ENCODE measurements around the gene TEX11.
"Not testable (repeated sequence)": the region's sequence is repeated elsewhere in the genome, so short reads cannot be mapped to it uniquely, and the experiment has no call there.

Gene TEX11

DNA sequence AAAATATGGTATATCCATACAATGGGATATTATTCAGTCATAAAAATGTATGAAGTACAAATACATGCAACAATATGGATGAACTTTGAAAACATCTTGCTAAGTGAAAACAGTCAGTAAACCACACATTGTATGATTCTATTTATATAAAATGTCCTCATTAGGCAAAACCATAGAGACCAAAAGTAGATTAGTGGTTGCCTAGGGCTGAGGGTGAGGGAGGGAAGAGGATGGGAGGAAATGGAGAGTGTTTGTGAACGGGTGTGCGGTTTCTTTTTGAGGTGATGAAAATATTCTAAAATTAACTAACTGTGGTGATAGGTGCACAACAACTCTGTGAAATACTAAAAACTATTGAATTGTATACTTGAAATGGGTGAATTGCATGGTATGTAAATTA, 29.6 kb downstream of the TEX11 start:
- POLR2A ChIA-PET: no interaction called here
- CTCF ChIA-PET: no interaction called here
- H3K4me1 ChIP-seq (ENCODE audit: control insufficient read depth, insufficient read depth, low read length): no peaks in the 10 kb centered on the region
- no peak overlapping the region for H3K27ac ChIP-seq (ENCODE audit: extremely low read depth, low read depth, low read length)
- no peak for TF ChIP-seq KLF17 (tag by site-specific recombination; IDR thresholded peaks at IDR 0.05)
- TF ChIP-seq OVOL3 (tag by site-specific recombination; IDR thresholded peaks at IDR 0.05): no peak
- no peak for TF ChIP-seq ZNF350 (tag by site-specific recombination; IDR thresholded peaks at IDR 0.05)
- TF ChIP-seq ZNF169 (tag by site-specific recombination; IDR thresholded peaks at IDR 0.05): no peak
- no peak for TF ChIP-seq TRIM28 (IDR thresholded peaks at IDR 0.05; ENCODE audit: borderline replicate concordance, low read length)
- TF ChIP-seq ZNF26 (tag by site-specific recombination; IDR thresholded peaks at IDR 0.05): no peak
- no peak for TF ChIP-seq KLF16 (tag by site-specific recombination; IDR thresholded peaks at IDR 0.05)
- TF ChIP-seq ZNF433 (tag by site-specific recombination; IDR thresholded peaks at IDR 0.05; ENCODE audit: low read depth): no peak
- no peak for TF ChIP-seq ZNF514 (tag by site-specific recombination; IDR thresholded peaks at IDR 0.05)
- no peak overlapping the region for H3K4me3 ChIP-seq (ENCODE audit: low read depth, low read length)
- H3K36me3 ChIP-seq (ENCODE audit: control insufficient read depth in 2 of 2, insufficient read depth in 1 of 2, low read length in 2 of 2): no peaks in the 10 kb centered on the region
- no peaks in the 10 kb centered on the region for H3K9me3 ChIP-seq (ENCODE audit: control insufficient read depth, insufficient read depth, low read depth, low read length)

- CTCF ChIA-PET: interaction anchor here (0.5 to 0.6 kb wide), 2 partner anchors 21 to 661 kb away, joined by 3 read pairs; no protein-coding TSS in a partner anchor
- Histone ChIP-seq H3K9me3 (ENCODE audit: control insufficient read depth, insufficient read depth, low read depth, low read length) (no peaks in the 10 kb centered on the region), H3K4me3 (ENCODE audit: low read depth, low read length) (no peak overlapping the region), H3K36me3 (ENCODE audit: control insufficient read depth in 2 of 2, insufficient read depth in 1 of 2, low read length in 2 of 2) (no peaks in the 10 kb centered on the region), H3K27ac (ENCODE audit: extremely low read depth, low read depth, low read length) (no peak overlapping the region), H3K4me1 (ENCODE audit: control insufficient read depth, insufficient read depth, low read length) (no peaks in the 10 kb centered on the region)
- POLR2A ChIA-PET: no interaction called here
- TF ChIP-seq ZNF350 (tag by site-specific recombination; IDR thresholded peaks at IDR 0.05): no peak
- TF ChIP-seq, protein P1, sequence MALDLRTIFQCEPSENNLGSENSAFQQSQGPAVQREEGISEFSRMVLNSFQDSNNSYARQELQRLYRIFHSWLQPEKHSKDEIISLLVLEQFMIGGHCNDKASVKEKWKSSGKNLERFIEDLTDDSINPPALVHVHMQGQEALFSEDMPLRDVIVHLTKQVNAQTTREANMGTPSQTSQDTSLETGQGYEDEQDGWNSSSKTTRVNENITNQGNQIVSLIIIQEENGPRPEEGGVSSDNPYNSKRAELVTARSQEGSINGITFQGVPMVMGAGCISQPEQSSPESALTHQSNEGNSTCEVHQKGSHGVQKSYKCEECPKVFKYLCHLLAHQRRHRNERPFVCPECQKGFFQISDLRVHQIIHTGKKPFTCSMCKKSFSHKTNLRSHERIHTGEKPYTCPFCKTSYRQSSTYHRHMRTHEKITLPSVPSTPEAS (tag by site-specific recombination; IDR thresholded peaks at IDR 0.05): no peak
Observed at GRCh38 chrX:70852294-70852693, 56.2 kb downstream of the TEX11 start.

- H3K9me3 ChIP-seq (ENCODE audit: control insufficient read depth, insufficient read depth, low read depth, low read length); H3K4me3 ChIP-seq (ENCODE audit: low read depth, low read length); POLR2A ChIA-PET; CTCF ChIA-PET; H3K27ac ChIP-seq (ENCODE audit: extremely low read depth, low read depth, low read length); H3K4me1 ChIP-seq (ENCODE audit: control insufficient read depth, insufficient read depth, low read length); H3K36me3 ChIP-seq (ENCODE audit: control insufficient read depth in 2 of 2, insufficient read depth in 1 of 2, low read length in 2 of 2): not testable (repeated sequence)
- TF ChIP-seq ZNF146 (tag by site-specific recombination; IDR thresholded peaks at IDR 0.05) (peak; percentile 90), ZNF280D (tag by site-specific recombination; IDR thresholded peaks at IDR 0.05) (peak; percentile 88)
Observed at GRCh38 chrX:70844081-70844480, 64.4 kb downstream of the TEX11 start.

DNA sequence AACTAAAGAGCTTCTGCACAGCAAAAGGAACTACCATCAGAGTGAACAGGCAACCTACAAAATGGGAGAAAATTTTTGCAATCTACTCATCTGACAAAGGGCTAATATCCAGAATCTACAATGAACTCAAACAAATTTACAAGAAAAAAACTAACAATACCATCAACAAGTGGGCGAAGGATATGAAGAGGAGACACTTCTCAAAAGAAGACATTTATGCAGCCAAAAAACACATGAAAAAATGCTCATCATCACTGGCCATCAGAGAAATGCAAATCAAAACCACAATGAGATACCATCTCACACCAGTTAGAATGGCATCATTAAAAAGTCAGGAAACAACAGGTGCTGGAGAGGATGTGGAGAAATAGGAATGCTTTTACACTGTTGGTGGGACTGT, 64.9 kb downstream of the TEX11 start:
- CTCF ChIA-PET; H3K27ac ChIP-seq (ENCODE audit: extremely low read depth, low read depth, low read length); H3K36me3 ChIP-seq (ENCODE audit: control insufficient read depth in 2 of 2, insufficient read depth in 1 of 2, low read length in 2 of 2); H3K4me1 ChIP-seq (ENCODE audit: control insufficient read depth, insufficient read depth, low read length); POLR2A ChIA-PET; H3K9me3 ChIP-seq (ENCODE audit: control insufficient read depth, insufficient read depth, low read depth, low read length); H3K4me3 ChIP-seq (ENCODE audit: low read depth, low read length): not testable (repeated sequence)
- TF ChIP-seq SCRT2 (tag by site-specific recombination; IDR thresholded peaks at IDR 0.05) (peak; percentile 83; the same call in 1 of the 2 replicates), SCRT1 (tag by site-specific recombination; IDR thresholded peaks at IDR 0.05; ENCODE audit: borderline replicate concordance) (peak; percentile 91)
